ENCODE results near the gene ABHD2. TPM values are rescaled to one million over a fixed set of nuclear protein-coding genes. Genes with fewer than 3 reads are reported as not detected.
A peak's percentile ranks its signal among the peaks of the same experiment; 100 is the strongest.
"Not testable (repeated sequence)": the region's sequence is repeated elsewhere in the genome, so short reads cannot be mapped to it uniquely, and the experiment has no call there.

The ABHD2 gene
- total and polyA plus RNA-seq, 4 donors = 9.1 to 221 (median 82.5) TPM

DNA sequence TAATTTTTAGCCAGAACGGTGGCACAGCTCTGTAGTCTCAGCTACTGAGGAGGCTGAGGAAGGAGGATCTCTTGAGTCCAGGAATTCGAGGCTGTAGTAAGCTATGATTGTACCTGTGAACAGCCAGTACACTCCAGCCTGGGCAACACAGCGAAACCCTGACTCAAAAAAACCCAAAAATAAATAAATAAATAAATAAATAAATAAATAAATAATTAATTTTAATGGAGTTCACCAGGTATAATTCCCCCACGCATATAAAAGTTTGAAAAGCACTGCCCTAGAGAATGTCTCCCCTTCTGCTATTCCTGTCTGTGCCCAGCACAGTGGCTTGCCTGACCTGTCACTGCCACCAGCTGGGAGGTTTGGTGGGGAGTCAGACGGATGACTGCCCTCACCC lies 137.3 kb downstream of the ABHD2 start:
- intact Hi-C loops (cut with DNase I) = no loop called here
- no peaks in the 10 kb centered on the region for H3K4me1 ChIP-seq (ENCODE audit: control insufficient read depth in 1 of 2, insufficient read depth in 2 of 2, low read length in 2 of 2)
- 96 to 97% methylated on average over 5 of the region's 5 CpGs for WGBS, 2 donors
- no peaks in the 10 kb centered on the region for H3K27me3 ChIP-seq (ENCODE audit: control insufficient read depth in 1 of 2, insufficient read depth in 2 of 2, low read length in 1 of 2)
- H3K9me3 ChIP-seq (ENCODE audit: control insufficient read depth, low read length) = no peaks in the 10 kb centered on the region
- H3K4me3 ChIP-seq (ENCODE audit: low read length in 2 of 2) = no peak overlapping the region
- H3K27ac ChIP-seq (ENCODE audit: low read depth in 1 of 2, low read length in 2 of 2) = no peak overlapping the region
- H3K36me3 ChIP-seq (ENCODE audit: control insufficient read depth in 1 of 2, insufficient read depth in 2 of 2, low read length in 1 of 2) = no peaks in the 10 kb centered on the region
- DNase-seq = no peak
- no peak for ATAC-seq (ENCODE audit: low FRiP score)

DNA sequence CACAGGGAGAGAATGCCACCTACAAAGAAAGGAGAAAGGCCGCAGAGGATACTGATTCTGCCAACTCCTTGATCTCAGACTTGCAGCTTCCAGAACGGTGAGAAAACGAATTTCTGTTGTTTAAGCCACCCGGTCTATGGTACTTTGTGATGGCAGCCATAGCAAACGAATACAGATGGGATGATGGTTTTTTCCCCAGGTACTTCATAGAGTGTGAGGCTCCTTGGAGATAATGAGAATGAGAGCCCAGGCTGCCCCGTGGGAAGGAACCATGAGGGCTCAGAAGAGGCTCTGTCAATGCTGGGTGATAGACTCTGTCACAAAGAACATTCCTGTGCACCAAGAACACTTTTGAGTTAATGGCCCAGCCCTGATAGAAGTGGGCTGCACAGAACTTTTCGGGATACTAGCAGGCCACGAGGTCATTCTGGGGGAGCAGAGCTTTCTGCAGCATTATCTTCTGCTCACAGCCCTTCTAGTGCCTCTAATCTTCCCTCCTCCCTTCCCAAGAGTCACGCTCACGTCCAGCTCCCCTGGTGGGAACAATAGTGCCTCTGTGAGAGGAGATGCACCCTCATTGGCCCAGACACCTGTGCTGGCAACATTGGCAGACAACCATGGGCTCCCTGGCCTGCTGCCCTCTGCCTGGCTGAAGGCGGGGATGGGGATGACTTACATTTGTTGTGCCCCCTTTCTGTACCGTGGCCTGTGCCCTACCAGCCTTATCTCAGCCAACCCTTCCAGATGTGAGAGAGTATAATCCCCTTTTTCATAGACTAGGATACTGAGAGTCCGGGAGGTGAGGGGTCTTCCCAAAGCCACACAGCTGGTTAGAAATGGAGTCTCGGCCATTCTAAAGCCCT lies 138.3 kb downstream of the ABHD2 start:
- H3K4me3 ChIP-seq (ENCODE audit: low read length in 2 of 2) = no peak overlapping the region
- intact Hi-C loops (cut with DNase I) = no loop called here
- H3K9me3 ChIP-seq (ENCODE audit: control insufficient read depth, low read length) = no peaks in the 10 kb centered on the region
- H3K36me3 ChIP-seq (ENCODE audit: control insufficient read depth in 1 of 2, insufficient read depth in 2 of 2, low read length in 1 of 2) = no peaks in the 10 kb centered on the region
- DNase-seq = no peak
- no peaks in the 10 kb centered on the region for H3K4me1 ChIP-seq (ENCODE audit: control insufficient read depth in 1 of 2, insufficient read depth in 2 of 2, low read length in 2 of 2)
- ATAC-seq (ENCODE audit: low FRiP score) = no peak
- H3K27me3 ChIP-seq (ENCODE audit: control insufficient read depth in 1 of 2, insufficient read depth in 2 of 2, low read length in 1 of 2) = no peaks in the 10 kb centered on the region
- 90 to 91% methylated on average over 14 of the region's 14 CpGs for WGBS, 2 donors
- H3K27ac ChIP-seq (ENCODE audit: low read depth in 1 of 2, low read length in 2 of 2) = no peak overlapping the region

DNA sequence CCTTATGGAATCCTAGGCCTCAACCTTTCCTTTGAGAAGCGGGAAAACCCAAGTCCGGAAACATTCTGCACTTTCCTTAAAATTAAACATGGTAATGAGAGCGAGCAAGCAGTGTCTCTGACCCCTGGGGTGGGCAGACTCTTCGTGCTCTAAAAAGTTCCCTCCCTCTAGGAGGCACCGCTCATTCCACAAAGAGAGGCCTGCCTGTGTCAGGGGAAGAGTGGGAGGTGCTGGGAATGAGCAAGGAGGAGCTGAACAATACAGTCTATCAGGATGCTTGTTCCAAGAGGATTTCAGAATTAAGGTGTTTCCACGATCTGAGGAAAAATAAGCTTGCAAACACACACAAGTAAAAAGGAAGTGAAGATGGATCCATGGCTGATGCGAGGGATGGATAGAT lies 139.2 kb downstream of the ABHD2 start:
- Histone ChIP-seq H3K27ac (ENCODE audit: low read depth in 1 of 2, low read length in 2 of 2) (no peak overlapping the region), H3K9me3 (ENCODE audit: control insufficient read depth, low read length) (no peaks in the 10 kb centered on the region), H3K36me3 (ENCODE audit: control insufficient read depth in 1 of 2, insufficient read depth in 2 of 2, low read length in 1 of 2) (no peaks in the 10 kb centered on the region), H3K4me1 (ENCODE audit: control insufficient read depth in 1 of 2, insufficient read depth in 2 of 2, low read length in 2 of 2) (no peaks in the 10 kb centered on the region), H3K4me3 (ENCODE audit: low read length in 2 of 2) (no peak overlapping the region), H3K27me3 (ENCODE audit: control insufficient read depth in 1 of 2, insufficient read depth in 2 of 2, low read length in 1 of 2) (no peaks in the 10 kb centered on the region)
- WGBS, 2 donors = 71 to 81% methylated on average over 7 of the region's 7 CpGs
- intact Hi-C loops (cut with DNase I) = no loop called here
- DNase-seq (no peak), ATAC-seq (ENCODE audit: low FRiP score) (no peak)

DNA sequence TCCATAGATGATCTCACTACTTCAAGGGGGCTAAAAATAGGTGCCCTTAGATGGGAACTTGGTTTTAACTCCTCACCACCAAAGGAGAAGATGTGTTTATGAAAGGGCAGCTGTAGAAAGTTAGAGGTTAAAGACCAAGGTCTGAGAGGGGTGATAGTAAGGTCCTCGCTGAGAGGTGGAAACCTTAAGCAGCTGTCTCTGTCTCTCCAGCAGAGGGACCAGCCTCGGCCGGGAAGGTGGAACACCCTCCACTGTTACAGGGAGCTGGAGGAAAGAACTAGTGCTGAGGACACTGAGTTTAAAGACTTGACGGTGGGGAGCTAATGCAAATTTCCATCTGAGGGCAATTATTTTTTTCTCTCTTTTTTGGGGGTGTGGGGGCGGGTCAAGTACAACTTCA lies 142.0 kb downstream of the ABHD2 start:
- Histone ChIP-seq H3K36me3 (ENCODE audit: control insufficient read depth in 1 of 2, insufficient read depth in 2 of 2, low read length in 1 of 2) (no peaks in the 10 kb centered on the region), H3K27ac (ENCODE audit: low read depth in 1 of 2, low read length in 2 of 2) (no peak overlapping the region), H3K4me1 (ENCODE audit: control insufficient read depth in 1 of 2, insufficient read depth in 2 of 2, low read length in 2 of 2) (no peaks in the 10 kb centered on the region), H3K4me3 (ENCODE audit: low read length in 2 of 2) (no peak overlapping the region), H3K27me3 (ENCODE audit: control insufficient read depth in 1 of 2, insufficient read depth in 2 of 2, low read length in 1 of 2) (no peaks in the 10 kb centered on the region), H3K9me3 (ENCODE audit: control insufficient read depth, low read length) (no peaks in the 10 kb centered on the region)
- no peak for DNase-seq
- intact Hi-C loops (cut with DNase I) = no loop called here
- ATAC-seq (ENCODE audit: low FRiP score) = no peak
- 39 to 40% methylated on average over 5 of the region's 5 CpGs for WGBS, 2 donors

DNA sequence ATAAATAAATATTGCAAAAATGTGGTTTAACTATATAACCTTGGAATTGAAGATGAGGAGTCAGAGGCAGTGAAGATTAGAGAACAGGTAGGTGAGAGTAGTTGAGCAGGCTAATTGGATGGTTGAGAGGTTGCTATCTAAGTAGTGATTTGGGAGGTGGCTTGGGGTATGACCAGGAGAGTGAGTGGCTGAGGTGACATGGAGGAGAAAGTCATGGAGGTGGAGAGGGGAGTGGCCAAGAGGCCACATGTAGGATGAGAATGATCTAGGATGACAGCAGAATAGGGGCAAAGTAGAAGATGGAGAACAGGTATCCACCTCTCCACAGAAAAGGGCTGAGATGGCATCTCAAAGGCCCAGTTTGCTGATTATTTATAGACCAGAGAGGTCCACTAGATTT lies 143.6 kb downstream of the ABHD2 start:
- DNase-seq = no peak
- H3K4me3 ChIP-seq (ENCODE audit: low read length in 2 of 2) = no peak overlapping the region
- H3K36me3 ChIP-seq (ENCODE audit: control insufficient read depth in 1 of 2, insufficient read depth in 2 of 2, low read length in 1 of 2) = no peaks in the 10 kb centered on the region
- no peaks in the 10 kb centered on the region for H3K27me3 ChIP-seq (ENCODE audit: control insufficient read depth in 1 of 2, insufficient read depth in 2 of 2, low read length in 1 of 2)
- no peaks in the 10 kb centered on the region for H3K9me3 ChIP-seq (ENCODE audit: control insufficient read depth, low read length)
- no peaks in the 10 kb centered on the region for H3K4me1 ChIP-seq (ENCODE audit: control insufficient read depth in 1 of 2, insufficient read depth in 2 of 2, low read length in 2 of 2)
- intact Hi-C loops (cut with DNase I) = no loop called here
- H3K27ac ChIP-seq (ENCODE audit: low read depth in 1 of 2, low read length in 2 of 2) = no peak overlapping the region
- no peak for ATAC-seq (ENCODE audit: low FRiP score)

DNA sequence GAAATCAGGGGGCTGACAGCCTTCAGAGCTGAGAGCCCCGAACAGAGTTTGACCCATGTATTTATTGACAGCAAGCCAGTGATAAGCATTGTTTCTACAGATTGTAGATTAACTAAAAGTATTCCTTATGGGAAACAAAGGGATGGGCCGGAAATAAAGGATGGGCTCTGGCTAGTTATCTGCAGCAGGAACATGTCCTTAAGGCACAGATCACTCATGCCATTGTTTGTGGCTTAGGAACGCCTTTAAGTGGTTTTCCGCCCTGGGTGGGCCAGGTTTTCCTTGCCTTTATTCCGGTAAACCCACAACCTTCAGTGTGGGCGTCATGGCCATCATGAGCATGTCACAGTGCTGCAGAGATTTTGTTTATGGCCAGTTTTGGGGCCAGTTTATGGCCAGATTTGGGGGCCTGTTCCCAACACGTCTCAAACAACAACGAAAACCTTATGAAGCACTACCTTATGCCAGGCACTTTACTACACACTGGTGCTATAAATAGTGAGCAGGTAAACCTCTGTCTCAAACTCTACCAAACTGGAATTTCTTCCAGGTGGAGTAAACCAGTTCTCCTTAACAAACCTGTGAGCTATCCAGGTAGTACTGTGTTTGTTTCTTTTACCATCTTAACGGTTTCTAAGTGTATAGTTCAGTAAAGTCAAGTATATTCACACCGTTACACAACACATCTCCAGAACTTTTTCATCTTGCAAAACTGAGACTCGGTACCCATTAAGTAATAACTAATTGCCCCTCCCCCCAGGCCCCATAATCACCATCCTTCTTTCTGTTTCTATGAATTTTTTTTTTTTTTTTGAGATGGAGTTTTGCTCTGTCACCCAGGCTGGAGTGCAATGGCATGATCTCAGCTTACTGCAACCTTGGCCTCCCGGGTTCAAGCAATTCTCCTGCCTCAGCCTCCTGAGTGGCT lies 151.9 kb downstream of the ABHD2 start:
- DNase-seq; H3K27ac ChIP-seq (ENCODE audit: low read depth in 1 of 2, low read length in 2 of 2); ATAC-seq (ENCODE audit: low FRiP score); H3K27me3 ChIP-seq (ENCODE audit: control insufficient read depth in 1 of 2, insufficient read depth in 2 of 2, low read length in 1 of 2); intact Hi-C loops (cut with DNase I); H3K9me3 ChIP-seq (ENCODE audit: control insufficient read depth, low read length); H3K4me1 ChIP-seq (ENCODE audit: control insufficient read depth in 1 of 2, insufficient read depth in 2 of 2, low read length in 2 of 2); H3K4me3 ChIP-seq (ENCODE audit: low read length in 2 of 2); H3K36me3 ChIP-seq (ENCODE audit: control insufficient read depth in 1 of 2, insufficient read depth in 2 of 2, low read length in 1 of 2): not testable (repeated sequence)
- 87 to 89% methylated on average over 12 of the region's 12 CpGs for WGBS, 2 donors

DNA sequence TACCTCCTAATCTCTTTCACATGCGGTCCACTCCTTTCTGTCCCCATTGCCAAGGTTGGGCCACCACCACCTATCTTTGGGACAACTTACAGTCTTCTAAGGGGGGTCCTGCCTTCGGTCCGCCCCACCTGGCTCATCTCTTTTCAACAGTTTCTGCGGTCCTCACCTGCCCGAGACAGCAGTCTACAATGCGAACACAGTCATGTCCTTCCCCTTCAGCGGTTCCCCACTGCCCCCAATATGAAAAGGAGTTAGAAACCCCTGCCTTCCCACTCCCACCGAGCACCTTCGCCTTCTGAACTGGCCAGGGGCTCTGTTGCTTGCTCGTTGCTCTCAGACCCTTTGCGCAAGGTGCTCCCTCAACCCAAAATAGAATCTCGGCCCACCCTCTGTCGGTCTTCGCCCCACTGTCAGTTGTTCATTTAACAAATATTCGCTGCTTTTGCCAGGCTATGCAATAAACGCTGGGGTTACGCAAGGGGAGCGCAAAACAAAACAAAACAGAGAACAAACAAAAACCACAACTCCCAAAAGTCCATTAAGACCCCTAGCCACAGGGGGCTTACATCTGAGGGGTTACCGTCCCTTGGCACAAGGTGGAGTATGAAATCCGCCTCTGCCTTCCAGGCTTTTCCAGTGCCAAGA lies 154.9 kb downstream of the ABHD2 start:
- Histone ChIP-seq H3K4me1 (ENCODE audit: control insufficient read depth in 1 of 2, insufficient read depth in 2 of 2, low read length in 2 of 2) (no peaks in the 10 kb centered on the region), H3K4me3 (ENCODE audit: low read length in 2 of 2) (peak overlapping the region; percentile 24 to 71), H3K27me3 (ENCODE audit: control insufficient read depth in 1 of 2, insufficient read depth in 2 of 2, low read length in 1 of 2) (no peaks in the 10 kb centered on the region), H3K9me3 (ENCODE audit: control insufficient read depth, low read length) (no peaks in the 10 kb centered on the region), H3K36me3 (ENCODE audit: control insufficient read depth in 1 of 2, insufficient read depth in 2 of 2, low read length in 1 of 2) (no peaks in the 10 kb centered on the region), H3K27ac (ENCODE audit: low read depth in 1 of 2, low read length in 2 of 2) (no peak overlapping the region)
- intact Hi-C loops (cut with DNase I) = loop anchor here in 1 of 2 donors (2.0 kb wide), 1 partner anchor 36 kb away; no protein-coding TSS in a partner anchor
- DNase-seq = no peak
- ATAC-seq (ENCODE audit: low FRiP score) = peak; percentile 47
- 20 to 22% methylated on average over 20 of the region's 20 CpGs for WGBS, 2 donors

DNA sequence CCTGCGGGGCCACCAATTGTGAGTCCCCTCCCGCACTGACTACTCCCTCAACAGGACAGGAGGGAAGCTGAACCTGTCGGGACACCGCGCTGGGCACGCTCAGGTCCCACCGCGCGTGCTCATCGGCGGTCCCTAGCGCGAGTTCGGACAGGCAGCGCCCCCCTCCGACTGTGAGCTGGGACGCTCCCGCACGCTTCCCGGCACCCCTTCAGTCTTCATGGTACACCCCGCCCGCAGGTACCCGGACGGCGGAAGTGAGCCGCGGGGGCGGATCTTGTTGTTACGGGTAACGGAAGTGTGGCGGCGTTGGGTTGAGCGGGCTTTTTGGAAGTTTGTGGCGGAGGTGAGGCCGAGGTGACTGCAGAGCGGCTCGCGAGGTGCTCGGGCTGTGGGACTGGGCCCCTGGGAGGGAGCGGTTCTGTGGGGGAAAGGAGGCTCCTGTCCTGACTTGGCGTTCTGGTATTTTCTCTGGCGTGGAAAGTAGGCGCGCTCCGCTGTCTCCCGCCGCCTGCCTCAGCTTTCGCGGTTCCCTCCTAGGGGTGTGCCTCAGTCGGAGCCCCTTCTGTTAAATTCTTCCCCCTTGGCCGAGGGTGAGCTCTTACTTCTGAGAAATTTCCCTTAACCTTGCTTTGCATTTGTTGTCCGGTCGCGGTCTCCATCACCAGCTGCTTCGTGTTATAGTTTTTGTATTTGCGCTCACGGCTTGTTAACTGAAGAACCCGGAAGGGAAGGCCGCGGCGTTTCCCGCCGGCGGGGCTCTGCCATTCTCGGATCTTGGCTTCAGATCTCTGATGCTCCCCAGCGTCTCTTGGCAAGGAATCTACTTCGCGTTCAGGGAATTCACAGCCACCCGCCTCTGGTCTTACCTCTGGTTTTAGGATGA lies 155.7 kb downstream of the ABHD2 start, which contains the start of gene FANCI:
FANCI (plus strand) TSS at position 289 of the 883 bp plus-strand sequence. CDS start 3,669 bp downstream, outside the sequence.
- Histone ChIP-seq H3K9me3 (ENCODE audit: control insufficient read depth, low read length) (no peaks in the 10 kb centered on the region), H3K4me1 (ENCODE audit: control insufficient read depth in 1 of 2, insufficient read depth in 2 of 2, low read length in 2 of 2) (no peaks in the 10 kb centered on the region), H3K36me3 (ENCODE audit: control insufficient read depth in 1 of 2, insufficient read depth in 2 of 2, low read length in 1 of 2) (no peaks in the 10 kb centered on the region), H3K27me3 (ENCODE audit: control insufficient read depth in 1 of 2, insufficient read depth in 2 of 2, low read length in 1 of 2) (no peaks in the 10 kb centered on the region), H3K27ac (ENCODE audit: low read depth in 1 of 2, low read length in 2 of 2) (no peak within 1 kb of the TSS), H3K4me3 (ENCODE audit: low read length in 2 of 2) (peak within 1 kb of the TSS; percentile 37 to 71)
- intact Hi-C loops (cut with DNase I) = loop anchor here in 1 of 2 donors (2.0 kb wide), 1 partner anchor 37 kb away; no protein-coding TSS in a partner anchor
- DNase-seq = peak; percentile 96 to 99
- 0% methylated on average over 63 to 69 of the region's 69 CpGs for WGBS, 2 donors
- ATAC-seq (ENCODE audit: low FRiP score) = peak; percentile 98

Data from aorta (tissue), 5 donors.